Subcutaneous abdominal adipose tissue (tissue), 5 donors: ENCODE measurements around the gene KLHL35.

Source experiments
- H3K27ac ChIP-seq: one replicate; pipeline ENCODE4 v1.7.0; 2013; ENCODE audit warnings: low read depth, mild to moderate bottlenecking, inconsistent platforms, low read length, moderate library complexity
- H3K27me3 ChIP-seq, 5 donors: one replicate each; pipeline ENCODE4 v1.7.0; 2013; ENCODE audit warnings: low read length in 5 of 5, inconsistent platforms in 1 of 5; ENCODE audit not compliant: control insufficient read depth in 5 of 5, insufficient read depth in 4 of 5
- H3K36me3 ChIP-seq, 5 donors: one replicate each; pipeline ENCODE4 v1.7.0; 2013; ENCODE audit warnings: low read length in 5 of 5; ENCODE audit not compliant: control insufficient read depth in 5 of 5, insufficient read depth in 5 of 5
- H3K4me1 ChIP-seq, 5 donors: one replicate each; pipeline ENCODE4 v1.7.0; 2013; ENCODE audit warnings: low read length in 5 of 5, mild to moderate bottlenecking in 3 of 5, moderate library complexity in 1 of 5; ENCODE audit not compliant: control insufficient read depth in 5 of 5, insufficient read depth in 5 of 5
- H3K4me3 ChIP-seq, 5 donors: one replicate each; pipeline ENCODE4 v1.7.0; 2013; ENCODE audit warnings: low read length in 5 of 5, low read depth in 1 of 5
- H3K9ac ChIP-seq, 5 donors: one replicate each; pipeline ENCODE4 v1.7.0; 2013; ENCODE audit warnings: low read length in 5 of 5, mild to moderate bottlenecking in 4 of 5, moderate library complexity in 3 of 5
- H3K9me3 ChIP-seq, 5 donors: one replicate each; pipeline ENCODE4 v1.7.0; 2013; ENCODE audit warnings: low read length in 5 of 5; ENCODE audit not compliant: control insufficient read depth in 5 of 5
- donor health status: healthy.
- donor health status: healthy.
- donor health status: healthy.
- donor health status: healthy.
- donor health status: healthy.

Gene KLHL35

DNA sequence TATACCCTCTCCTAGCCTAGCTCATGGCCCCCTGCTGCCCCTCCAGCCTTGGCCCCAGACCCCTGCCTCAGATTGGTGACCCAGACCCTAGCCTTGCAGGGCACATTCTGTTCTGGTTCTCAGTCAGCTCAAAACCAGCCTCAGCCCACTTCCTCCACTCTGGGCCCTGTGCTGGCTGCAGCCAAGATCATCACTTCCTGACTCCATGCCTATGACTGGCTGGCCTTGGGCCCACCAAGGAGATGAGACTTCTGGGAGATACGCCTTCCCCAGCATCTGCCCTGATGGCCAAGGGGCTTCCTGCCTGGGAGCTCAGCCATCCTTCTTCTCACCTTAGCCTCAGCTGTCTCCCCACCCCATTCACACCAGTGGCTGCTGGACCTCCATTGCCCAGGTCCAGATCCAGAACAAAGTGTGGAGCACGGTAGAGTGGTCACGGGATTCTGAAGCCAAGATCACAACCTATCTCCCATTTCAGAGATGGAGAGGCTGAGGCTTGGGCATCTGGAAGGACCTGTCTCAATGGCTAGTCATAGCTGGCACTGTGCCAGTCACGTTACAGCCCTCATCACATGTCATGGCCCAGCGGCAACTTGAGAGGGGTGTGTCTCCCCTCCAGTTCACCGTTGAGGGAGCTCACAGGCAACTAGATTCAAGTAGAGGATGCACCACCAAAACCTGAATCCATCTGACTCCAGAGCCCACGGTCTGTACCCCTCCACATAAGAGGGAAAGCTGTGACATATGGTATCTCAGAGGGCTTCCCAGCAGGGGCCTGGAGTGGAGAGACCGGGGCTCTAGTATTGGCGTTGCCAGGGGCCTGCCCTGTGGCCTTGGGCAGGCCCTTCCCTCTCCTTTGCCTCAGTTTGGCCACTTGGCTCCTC, 43.0 kb upstream of the KLHL35 start:
- peak overlapping the region in 1 of 5 donors; percentile 6 for H3K9ac ChIP-seq
- peak overlapping the region in 1 of 5 donors; percentile 25 for H3K4me3 ChIP-seq
- H3K4me1 ChIP-seq = peaks cover 6 to 33% (median 25%) of the 10 kb centered on the region in 5 donors
- H3K27ac ChIP-seq = no peak overlapping the region
- H3K9me3 ChIP-seq = no peaks in the 10 kb centered on the region
- peaks cover 6 to 39% (median 30%) of the 10 kb centered on the region in 5 donors for H3K36me3 ChIP-seq
- no peaks in the 10 kb centered on the region for H3K27me3 ChIP-seq

GRCh38 chr11:75474878-75475766, 42.1 kb upstream of the KLHL35 start:
- Histone ChIP-seq H3K4me3 (peak overlapping the region in 3 of 5 donors; percentile 22 to 28 (median 25)), H3K36me3 (peaks cover 6 to 39% (median 30%) of the 10 kb centered on the region in 5 donors), H3K9ac (peak overlapping the region in 1 of 5 donors; percentile 6), H3K4me1 (peaks cover 6 to 33% (median 21%) of the 10 kb centered on the region in 5 donors), H3K9me3 (no peaks in the 10 kb centered on the region), H3K27me3 (no peaks in the 10 kb centered on the region), H3K27ac (no peak overlapping the region)

GRCh38 chr11:75474240-75474639, 41.2 kb upstream of the KLHL35 start:
- no peak overlapping the region for H3K9ac ChIP-seq
- H3K9me3 ChIP-seq = no peaks in the 10 kb centered on the region
- peaks cover 6 to 39% (median 30%) of the 10 kb centered on the region in 5 donors for H3K36me3 ChIP-seq
- no peaks in the 10 kb centered on the region for H3K27me3 ChIP-seq
- H3K4me3 ChIP-seq = no peak overlapping the region
- no peak overlapping the region for H3K27ac ChIP-seq
- peaks cover 6 to 36% (median 22%) of the 10 kb centered on the region in 5 donors for H3K4me1 ChIP-seq

GRCh38 chr11:75473684-75474083, 40.7 kb upstream of the KLHL35 start:
- peaks cover 6 to 39% (median 28%) of the 10 kb centered on the region in 5 donors for H3K36me3 ChIP-seq
- no peak overlapping the region for H3K27ac ChIP-seq
- H3K9ac ChIP-seq = no peak overlapping the region
- no peaks in the 10 kb centered on the region for H3K27me3 ChIP-seq
- H3K4me1 ChIP-seq = peaks cover 10 to 42% (median 28%) of the 10 kb centered on the region in 5 donors
- H3K9me3 ChIP-seq = no peaks in the 10 kb centered on the region
- H3K4me3 ChIP-seq = no peak overlapping the region

DNA sequence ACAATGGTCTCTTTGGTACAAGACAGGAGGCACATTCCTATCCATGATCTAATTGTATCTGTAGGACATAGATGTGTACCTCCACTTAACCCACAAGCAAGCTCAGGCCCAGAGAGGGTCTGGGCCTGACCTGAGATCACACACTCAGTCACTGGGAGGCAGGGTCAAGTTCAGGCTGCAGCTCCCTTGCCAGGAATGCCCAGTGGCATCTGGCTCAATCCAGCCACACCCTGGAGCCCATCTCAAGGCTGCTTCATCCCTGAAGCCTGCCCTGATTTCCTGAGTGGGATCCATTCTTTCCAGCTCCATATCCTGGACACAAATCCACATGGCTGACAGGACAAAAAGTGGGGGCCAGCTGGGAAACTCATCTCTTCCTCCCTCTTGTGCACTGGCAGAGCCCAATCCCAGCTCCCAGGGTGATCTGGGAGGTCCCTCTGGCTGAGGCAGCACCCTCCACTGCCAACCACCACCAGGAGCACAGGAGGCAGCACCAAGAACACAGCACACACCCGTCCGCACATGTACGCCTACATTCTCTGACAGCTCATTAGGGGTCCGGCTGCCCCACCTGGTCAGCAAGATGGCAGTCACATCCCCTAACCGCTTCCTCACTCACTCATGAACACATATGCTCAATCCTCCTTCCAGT, 39.2 kb upstream of the KLHL35 start:
- Histone ChIP-seq H3K9ac (no peak overlapping the region), H3K36me3 (peaks cover 3 to 44% (median 31%) of the 10 kb centered on the region in 5 donors), H3K4me3 (no peak overlapping the region), H3K9me3 (no peaks in the 10 kb centered on the region), H3K27ac (no peak overlapping the region), H3K27me3 (no peaks in the 10 kb centered on the region), H3K4me1 (peaks cover 10 to 56% (median 30%) of the 10 kb centered on the region in 5 donors)

- Histone ChIP-seq H3K27me3 (no peaks in the 10 kb centered on the region), H3K36me3 (peaks cover 3 to 45% (median 27%) of the 10 kb centered on the region in 5 donors), H3K27ac (no peak overlapping the region), H3K4me3 (no peak overlapping the region), H3K4me1 (peaks cover 10 to 64% (median 28%) of the 10 kb centered on the region in 5 donors), H3K9ac (no peak overlapping the region), H3K9me3 (no peaks in the 10 kb centered on the region)
Observed at GRCh38 chr11:75471176-75471973, 38.4 kb upstream of the KLHL35 start.

- Histone ChIP-seq H3K9me3 (no peaks in the 10 kb centered on the region), H3K9ac (no peak overlapping the region), H3K36me3 (peaks cover 3 to 43% (median 30%) of the 10 kb centered on the region in 5 donors), H3K4me1 (peaks cover 6 to 64% (median 22%) of the 10 kb centered on the region in 5 donors), H3K27ac (no peak overlapping the region), H3K4me3 (no peak overlapping the region), H3K27me3 (no peaks in the 10 kb centered on the region)
Observed at GRCh38 chr11:75470476-75471080, 37.6 kb upstream of the KLHL35 start.

DNA sequence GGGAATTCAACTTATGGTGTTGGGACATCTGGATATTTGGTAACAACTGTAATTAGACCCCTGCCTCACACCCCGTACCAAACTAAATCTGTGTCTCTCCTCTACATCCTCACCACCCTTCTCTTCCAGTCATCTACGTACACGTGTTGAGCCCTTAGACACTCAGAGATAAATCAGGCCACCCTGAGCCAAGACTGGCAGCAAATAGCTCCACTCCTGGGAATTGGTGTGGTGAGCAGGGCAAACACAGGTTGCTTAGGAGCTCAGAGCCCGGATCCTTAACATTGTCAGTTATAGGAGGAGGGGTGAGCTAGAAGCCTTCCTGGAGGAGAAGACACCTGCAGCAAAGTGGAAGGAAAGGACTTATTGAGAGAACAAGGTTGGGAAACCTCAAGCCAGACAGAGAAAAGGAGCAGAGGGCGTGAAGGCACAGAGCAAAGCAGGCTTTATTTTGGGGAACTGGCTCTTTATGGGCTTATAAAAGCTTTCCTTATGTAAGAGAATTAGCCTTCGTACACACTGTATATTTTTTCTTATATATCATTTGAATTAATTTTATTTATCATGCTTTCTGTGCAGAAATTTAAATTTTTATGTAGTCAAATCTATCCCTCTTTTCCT, 36.9 kb upstream of the KLHL35 start:
- peaks cover 2 to 43% (median 26%) of the 10 kb centered on the region in 5 donors for H3K36me3 ChIP-seq
- no peak overlapping the region for H3K4me3 ChIP-seq
- H3K4me1 ChIP-seq = peaks cover 6 to 60% (median 18%) of the 10 kb centered on the region in 5 donors
- no peak overlapping the region for H3K27ac ChIP-seq
- H3K9me3 ChIP-seq = no peaks in the 10 kb centered on the region
- no peaks in the 10 kb centered on the region for H3K27me3 ChIP-seq
- H3K9ac ChIP-seq = peak overlapping the region in 1 of 5 donors; percentile 9
